Endodermal cell (in vitro differentiated cells): ENCODE data around the gene FGB. TPM values are rescaled to one million over a fixed set of nuclear protein-coding genes. Genes with fewer than 3 reads are reported as not detected.
A peak's percentile ranks its signal among the peaks of the same experiment; 100 is the strongest.
"Not testable (repeated sequence)": the region's sequence is repeated elsewhere in the genome, so short reads cannot be mapped to it uniquely, and the experiment has no call there.

Source experiments
- DNase-seq: peaks from one replicate; pipeline ENCODE4 v3.0.0-alpha.2; 2017
- H3K27ac ChIP-seq: 2 replicates; pipeline ENCODE4 v1.5.1; 2013; ENCODE audit warnings: mild to moderate bottlenecking, low read depth, low read length, moderate library complexity
- H3K27me3 ChIP-seq: 2 replicates; pipeline ENCODE4 v1.6.1; 2013; ENCODE audit warnings: mild to moderate bottlenecking, low read length, moderate library complexity; ENCODE audit not compliant: insufficient read depth, control insufficient read depth, poor library complexity, severe bottlenecking
- H3K36me3 ChIP-seq: 2 replicates; pipeline ENCODE4 v1.7.0; 2013; ENCODE audit warnings: mild to moderate bottlenecking, low read length, moderate library complexity; ENCODE audit not compliant: control insufficient read depth, insufficient read depth
- H3K4me1 ChIP-seq: one replicate; pipeline ENCODE4 v1.7.0; 2013; ENCODE audit warnings: low read length; ENCODE audit not compliant: control insufficient read depth, insufficient read depth
- H3K4me3 ChIP-seq: 2 replicates; pipeline ENCODE4 v1.5.1; 2013; ENCODE audit warnings: mild to moderate bottlenecking, low read length, moderate library complexity
- H3K9ac ChIP-seq: 2 replicates; pipeline ENCODE4 v1.6.1; 2013; ENCODE audit warnings: mild to moderate bottlenecking, low read length, moderate library complexity; ENCODE audit not compliant: poor library complexity, severe bottlenecking; ENCODE audit errors: extremely low read depth
- H3K9me3 ChIP-seq: 2 replicates; pipeline ENCODE4 v1.6.1; 2013; ENCODE audit warnings: mild to moderate bottlenecking, low read length, moderate library complexity; ENCODE audit not compliant: control insufficient read depth
- H3K27ac Mint-ChIP-seq: 2 replicates; pipeline ENCODE4 v1.8.0; 2020; ENCODE audit warnings: mixed read lengths
- H3K27me3 Mint-ChIP-seq: 2 replicates; pipeline ENCODE4 v1.8.0; 2021; ENCODE audit warnings: mild to moderate bottlenecking, mixed read lengths; ENCODE audit not compliant: insufficient read depth
- H3K36me3 Mint-ChIP-seq: 2 replicates; pipeline ENCODE4 v1.8.0; 2020; ENCODE audit warnings: low read depth, mixed read lengths
- H3K4me1 Mint-ChIP-seq: 2 replicates; pipeline ENCODE4 v1.8.0; 2020; ENCODE audit warnings: mixed read lengths
- H3K4me3 Mint-ChIP-seq: 2 replicates; pipeline ENCODE4 v1.8.0; 2020; ENCODE audit warnings: mild to moderate bottlenecking, moderate library complexity, mixed read lengths
- H3K9me3 Mint-ChIP-seq: 2 replicates; pipeline ENCODE4 v1.8.0; 2020; ENCODE audit warnings: mild to moderate bottlenecking, mixed read lengths
- CTCF ChIP-seq: fragments of 200-600 bp; sonication (generic); conservative IDR thresholded peaks from 2 replicates; pipeline ENCODE4 v1.5.0; 2021; ENCODE audit warnings: antibody characterized with exemption, mild to moderate bottlenecking
- WGBS, 2 experiments: methylation state at CpG; one replicate each; pipeline versions ENCODE4 v1.1.5 to v1.1.7; 2013; ENCODE audit warnings: missing lambda C conversion rate in 2 of 2, mixed read lengths in 1 of 2; ENCODE audit not compliant: insufficient coverage in 1 of 2, insufficient read length in 1 of 2; 5-methylcytosine and 5-hydroxymethylcytosine counted together
- total RNA-seq, 2 donors: library from RNA; stranded (reverse); fragmentation: NEBNext Ultra II Directional in 1 of 2; extraction: Animal tissue kit (Norgen Biotek cat#: 25700) in 1 of 2; gene quantifications; 2 replicates in 1 of 2; 3 replicates in 1 of 2; pipeline ENCODE4 v1.2.1, GENCODE V29; 2021

The FGB gene
- total RNA-seq, 2 donors from 2014 or later, result 0.55 TPM; not detected in 1

- H3K4me3 ChIP-seq, result no peak within 1 kb of the TSS
- H3K27me3 Mint-ChIP-seq, result no peaks in the 10 kb centered on the region
- WGBS, 2 experiments, result 70 to 82% methylated on average over 3 of the region's 3 CpGs
Observed at GRCh38 chr4:154590329-154591006, 27.7 kb downstream of the FGB start, which contains the start of gene FGA. TSS of gene FGA (minus strand) at chr4:154590742. CDS start at chr4:154590687, 55 bp downstream.

DNA sequence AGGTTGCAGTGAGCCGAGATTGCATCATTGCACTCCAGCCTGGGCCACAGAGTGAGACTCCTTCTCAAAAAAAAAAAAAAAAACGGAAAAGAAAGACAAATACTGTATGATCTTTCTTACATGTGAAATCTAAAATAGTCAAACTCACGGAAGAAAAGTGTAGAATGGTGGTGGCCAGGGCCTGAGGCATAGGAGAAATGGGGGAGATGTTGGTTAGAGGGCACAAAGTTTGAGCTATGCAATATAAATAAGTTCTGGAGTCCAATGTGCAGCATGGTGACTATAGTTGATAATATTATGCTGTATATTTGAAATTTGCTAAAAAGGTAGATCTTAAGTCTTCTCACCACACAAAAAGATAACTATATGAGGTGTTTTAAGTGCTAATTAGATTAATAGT lies 29.1 kb downstream of the FGB start:
- TF ChIP-seq CTCF, result no peak
- Histone ChIP-seq H3K4me1 (no peaks in the 10 kb centered on the region), H3K36me3 (no peaks in the 10 kb centered on the region), H3K27me3 (no peaks in the 10 kb centered on the region), H3K4me3 (no peak overlapping the region), H3K9ac (no peak overlapping the region), H3K27ac (no peak overlapping the region), H3K9me3 (no peaks in the 10 kb centered on the region)
- 97 to 100% methylated on average over 1 to 3 of the region's 3 CpGs for WGBS, 2 experiments
- H3K4me3 Mint-ChIP-seq, result no peak overlapping the region
- H3K9me3 Mint-ChIP-seq, result no peaks in the 10 kb centered on the region
- no peak for DNase-seq
- H3K36me3 Mint-ChIP-seq, result no peaks in the 10 kb centered on the region
- no peaks in the 10 kb centered on the region for H3K27me3 Mint-ChIP-seq
- H3K27ac Mint-ChIP-seq, result no peak overlapping the region
- peaks cover 16% of the 10 kb centered on the region for H3K4me1 Mint-ChIP-seq

More at GRCh38 chr4:154590329-154591006, 27.7 kb downstream of the FGB start, which contains the start of gene FGA:
- H3K4me1 ChIP-seq, result no peaks in the 10 kb centered on the region
- no peak within 1 kb of the TSS for H3K9ac ChIP-seq
- H3K9me3 Mint-ChIP-seq, result no peaks in the 10 kb centered on the region
- H3K9me3 ChIP-seq, result no peaks in the 10 kb centered on the region
- peak within 1 kb of the TSS; percentile 11 for H3K4me3 Mint-ChIP-seq
- no peak for TF ChIP-seq CTCF
- H3K4me1 Mint-ChIP-seq, result peaks cover 16% of the 10 kb centered on the region
- peak within 1 kb of the TSS; percentile 18 for H3K27ac Mint-ChIP-seq
- peak; percentile 51 for DNase-seq
- H3K36me3 Mint-ChIP-seq, result no peaks in the 10 kb centered on the region
- H3K27me3 ChIP-seq, result no peaks in the 10 kb centered on the region
- H3K36me3 ChIP-seq, result no peaks in the 10 kb centered on the region
- no peak within 1 kb of the TSS for H3K27ac ChIP-seq

GRCh38 chr4:154593868-154594267 lies 31.1 kb downstream of the FGB start:
- H3K4me3 Mint-ChIP-seq, result no peak overlapping the region

GRCh38 chr4:154594343-154594742 lies 31.5 kb downstream of the FGB start:
- not testable (repeated sequence) for H3K9ac ChIP-seq, H3K27me3 ChIP-seq, H3K27ac ChIP-seq, H3K36me3 Mint-ChIP-seq, H3K4me3 Mint-ChIP-seq, H3K4me3 ChIP-seq, H3K27ac Mint-ChIP-seq, H3K27me3 Mint-ChIP-seq, H3K9me3 Mint-ChIP-seq, H3K4me1 ChIP-seq, H3K36me3 ChIP-seq, DNase-seq, H3K9me3 ChIP-seq
- WGBS, 2 experiments, result 84 to 95% methylated on average over 3 of the region's 3 CpGs
- peaks cover 15% of the 10 kb centered on the region for H3K4me1 Mint-ChIP-seq

More at GRCh38 chr4:154593868-154594267, 31.1 kb downstream of the FGB start:
- H3K9me3 Mint-ChIP-seq, result no peaks in the 10 kb centered on the region
- Histone ChIP-seq H3K27ac (no peak overlapping the region), H3K9me3 (no peaks in the 10 kb centered on the region), H3K36me3 (no peaks in the 10 kb centered on the region), H3K27me3 (no peaks in the 10 kb centered on the region), H3K9ac (no peak overlapping the region), H3K4me1 (no peaks in the 10 kb centered on the region), H3K4me3 (no peak overlapping the region)
- H3K27ac Mint-ChIP-seq, result no peak overlapping the region
- WGBS, 2 experiments, result 89 to 93% methylated on average over 2 of the region's 2 CpGs
- H3K36me3 Mint-ChIP-seq, result no peaks in the 10 kb centered on the region
- H3K4me1 Mint-ChIP-seq, result peaks cover 16% of the 10 kb centered on the region
- no peak for DNase-seq
- TF ChIP-seq CTCF, result no peak
- no peaks in the 10 kb centered on the region for H3K27me3 Mint-ChIP-seq
